Measurements from ENCODE around the gene CCNJL.

Gene CCNJL, protein sequence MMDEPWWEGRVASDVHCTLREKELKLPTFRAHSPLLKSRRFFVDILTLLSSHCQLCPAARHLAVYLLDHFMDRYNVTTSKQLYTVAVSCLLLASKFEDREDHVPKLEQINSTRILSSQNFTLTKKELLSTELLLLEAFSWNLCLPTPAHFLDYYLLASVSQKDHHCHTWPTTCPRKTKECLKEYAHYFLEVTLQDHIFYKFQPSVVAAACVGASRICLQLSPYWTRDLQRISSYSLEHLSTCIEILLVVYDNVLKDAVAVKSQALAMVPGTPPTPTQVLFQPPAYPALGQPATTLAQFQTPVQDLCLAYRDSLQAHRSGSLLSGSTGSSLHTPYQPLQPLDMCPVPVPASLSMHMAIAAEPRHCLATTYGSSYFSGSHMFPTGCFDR

DNA sequence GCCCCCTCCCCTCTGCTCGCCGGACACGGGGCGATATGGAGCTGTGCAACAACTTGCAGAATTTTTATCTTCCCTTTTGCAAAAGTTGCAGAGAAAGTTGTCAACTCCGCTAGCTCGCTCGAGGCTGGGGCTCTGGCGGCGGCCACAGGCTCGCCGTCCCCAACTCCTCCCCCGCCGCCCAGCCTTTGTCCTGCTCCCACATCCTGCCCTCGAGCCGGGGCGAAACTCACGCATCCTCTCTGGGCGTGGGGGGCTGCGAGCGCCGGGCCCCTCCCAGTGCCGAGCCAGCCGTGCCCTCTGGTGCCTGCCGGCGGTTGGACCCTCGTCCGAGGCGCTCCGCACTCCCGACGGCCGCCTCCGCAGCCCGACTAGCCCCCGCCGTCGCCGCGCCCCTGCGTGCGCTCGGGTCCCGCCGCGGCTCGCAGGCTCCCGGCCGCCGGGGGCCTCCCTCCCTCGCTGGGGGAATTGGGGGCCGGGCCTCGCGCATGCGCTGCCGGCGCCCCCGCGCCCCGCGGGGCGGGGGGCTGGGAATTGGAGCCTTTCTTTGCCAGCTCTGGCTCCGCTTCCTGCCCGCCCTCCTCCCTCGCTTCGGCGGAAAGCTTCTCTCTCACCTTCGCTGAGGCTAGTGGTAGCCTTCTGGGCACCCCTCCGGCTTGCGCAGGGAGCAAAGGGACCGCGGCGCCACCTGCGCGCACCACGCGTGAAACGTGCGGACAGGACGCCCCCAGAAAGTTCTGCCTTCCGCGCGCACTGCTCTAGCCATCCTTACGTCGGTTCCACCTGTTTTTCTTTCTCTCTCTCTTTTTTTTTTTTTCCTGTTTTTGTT, at the start of gene CCNJL:
CCNJL (minus strand) TSS at position 431 of the 826 bp plus-strand sequence. CDS start 641 bp downstream, outside the sequence.
- H3K4me3 Mint-ChIP-seq, result peak within 1 kb of the TSS; percentile 71
- intact Hi-C loops (cut with micrococcal nuclease), result no loop called here
- peaks cover 72% of the 10 kb centered on the region for H3K27me3 Mint-ChIP-seq
- peak within 1 kb of the TSS; percentile 26 for H3K27ac Mint-ChIP-seq
- no peaks in the 10 kb centered on the region for H3K9me3 Mint-ChIP-seq
- peaks cover 30% of the 10 kb centered on the region for H3K4me1 Mint-ChIP-seq (ENCODE audit: low read depth)
- no peaks in the 10 kb centered on the region for H3K36me3 Mint-ChIP-seq (ENCODE audit: low read depth)

- Mint-ChIP-seq H3K36me3 (ENCODE audit: low read depth) (no peaks in the 10 kb centered on the region), H3K9me3 (no peaks in the 10 kb centered on the region), H3K27ac (no peak overlapping the region), H3K4me1 (ENCODE audit: low read depth) (peaks cover 5% of the 10 kb centered on the region), H3K27me3 (peaks cover 2% of the 10 kb centered on the region), H3K4me3 (no peak overlapping the region)
- intact Hi-C loops (cut with micrococcal nuclease), result no loop called here
These were observed 49.4 kb upstream of the CCNJL start for GRCh38 chr5:160361624-160362228.

DNA sequence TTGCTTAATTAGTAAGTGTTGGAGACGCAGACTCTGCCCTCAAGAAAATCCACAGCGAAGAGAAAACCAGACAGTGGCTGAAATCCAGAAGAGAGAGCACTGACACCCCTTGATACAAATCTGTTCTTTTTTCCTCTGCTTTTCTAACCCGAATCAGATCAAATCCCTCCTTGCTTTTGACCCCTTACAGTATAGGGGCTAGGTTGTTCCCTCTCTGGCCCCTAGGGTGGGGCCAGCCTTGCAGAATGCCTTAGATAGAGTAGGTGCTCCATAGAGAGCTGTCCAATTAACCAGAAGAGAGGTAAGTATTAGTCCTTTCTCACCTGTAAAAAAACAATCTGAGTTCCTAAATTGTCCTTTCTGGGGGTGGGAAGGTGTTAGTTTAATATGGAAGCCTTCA, 47.9 kb upstream of the CCNJL start:
- Mint-ChIP-seq H3K4me1 (ENCODE audit: low read depth) (peaks cover 5% of the 10 kb centered on the region), H3K4me3 (no peak overlapping the region), H3K9me3 (no peaks in the 10 kb centered on the region), H3K27me3 (peaks cover 2% of the 10 kb centered on the region), H3K27ac (no peak overlapping the region), H3K36me3 (ENCODE audit: low read depth) (no peaks in the 10 kb centered on the region)
- intact Hi-C loops (cut with micrococcal nuclease), result no loop called here

- Mint-ChIP-seq H3K27ac (no peak overlapping the region), H3K36me3 (ENCODE audit: low read depth) (no peaks in the 10 kb centered on the region), H3K27me3 (peaks cover 2% of the 10 kb centered on the region), H3K9me3 (no peaks in the 10 kb centered on the region), H3K4me3 (no peak overlapping the region), H3K4me1 (ENCODE audit: low read depth) (peaks cover 5% of the 10 kb centered on the region)
- intact Hi-C loops (cut with micrococcal nuclease), result no loop called here
These were observed 47.5 kb upstream of the CCNJL start for GRCh38 chr5:160359816-160360215.

- Mint-ChIP-seq H3K9me3 (no peaks in the 10 kb centered on the region), H3K4me3 (no peak overlapping the region), H3K27ac (no peak overlapping the region), H3K27me3 (peaks cover 2% of the 10 kb centered on the region), H3K36me3 (ENCODE audit: low read depth) (no peaks in the 10 kb centered on the region), H3K4me1 (ENCODE audit: low read depth) (peaks cover 5% of the 10 kb centered on the region)
- intact Hi-C loops (cut with micrococcal nuclease), result no loop called here
These were observed 46.9 kb upstream of the CCNJL start for GRCh38 chr5:160359242-160359641.

GRCh38 chr5:160357861-160358411, 45.6 kb upstream of the CCNJL start:
- peaks cover 2% of the 10 kb centered on the region for H3K27me3 Mint-ChIP-seq

DNA sequence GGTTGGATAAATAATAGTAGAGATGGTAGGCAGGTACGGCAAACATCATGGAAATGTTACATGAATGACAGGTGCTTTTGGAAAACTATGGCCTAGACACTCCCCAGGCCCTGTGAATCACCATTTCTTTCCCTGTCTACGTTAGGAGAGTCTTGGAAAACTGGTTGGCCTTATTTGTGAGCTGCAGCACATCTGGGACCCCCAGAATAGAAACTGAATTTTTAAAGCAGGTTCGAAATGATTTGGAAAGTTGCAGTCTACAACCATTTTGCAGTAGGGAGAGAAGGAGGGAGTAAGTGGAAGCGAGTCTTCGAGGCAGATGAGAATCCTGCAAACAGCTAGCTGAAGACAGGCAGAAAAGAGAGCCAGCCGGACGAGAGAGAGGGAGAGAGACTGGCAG, 45.0 kb upstream of the CCNJL start:
- intact Hi-C loops (cut with micrococcal nuclease), result no loop called here
- no peaks in the 10 kb centered on the region for H3K36me3 Mint-ChIP-seq (ENCODE audit: low read depth)
- H3K4me3 Mint-ChIP-seq, result no peak overlapping the region
- peaks cover 6% of the 10 kb centered on the region for H3K4me1 Mint-ChIP-seq (ENCODE audit: low read depth)
- no peak overlapping the region for H3K27ac Mint-ChIP-seq
- peaks cover 2% of the 10 kb centered on the region for H3K27me3 Mint-ChIP-seq
- no peaks in the 10 kb centered on the region for H3K9me3 Mint-ChIP-seq

More at GRCh38 chr5:160357861-160358411, 45.6 kb upstream of the CCNJL start:
- Mint-ChIP-seq H3K27ac (no peak overlapping the region), H3K4me1 (ENCODE audit: low read depth) (peaks cover 5% of the 10 kb centered on the region), H3K4me3 (no peak overlapping the region), H3K36me3 (ENCODE audit: low read depth) (no peaks in the 10 kb centered on the region), H3K9me3 (no peaks in the 10 kb centered on the region)
- intact Hi-C loops (cut with micrococcal nuclease), result no loop called here

- H3K9me3 Mint-ChIP-seq, result no peaks in the 10 kb centered on the region
These were observed 44.4 kb upstream of the CCNJL start for GRCh38 chr5:160356550-160357347.

DNA sequence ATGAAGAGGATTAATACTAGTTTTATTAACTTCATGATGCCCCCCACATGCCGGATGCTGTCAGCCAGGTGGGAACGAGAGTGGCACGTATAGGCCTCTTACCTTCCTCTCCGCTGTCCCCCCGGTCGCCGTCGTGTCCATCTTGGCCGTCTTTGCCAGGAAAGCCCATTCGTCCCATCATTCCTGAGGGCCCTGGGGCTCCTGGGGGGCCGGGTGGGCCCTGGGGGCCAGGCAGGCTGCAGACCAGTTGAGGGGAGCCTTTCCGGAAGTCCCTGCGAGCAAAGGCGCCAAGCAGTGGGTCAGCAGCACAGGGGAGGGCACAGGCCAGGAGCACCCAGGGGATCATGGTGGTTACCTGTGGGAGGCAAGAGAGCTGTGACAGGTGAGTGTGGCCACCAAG, 42.3 kb upstream of the CCNJL start:
- Mint-ChIP-seq H3K36me3 (ENCODE audit: low read depth) (no peaks in the 10 kb centered on the region), H3K27ac (no peak overlapping the region), H3K9me3 (no peaks in the 10 kb centered on the region), H3K4me1 (ENCODE audit: low read depth) (peaks cover 4% of the 10 kb centered on the region), H3K27me3 (no peaks in the 10 kb centered on the region), H3K4me3 (no peak overlapping the region)
- intact Hi-C loops (cut with micrococcal nuclease), result no loop called here

More at GRCh38 chr5:160356550-160357347, 44.4 kb upstream of the CCNJL start:
- Mint-ChIP-seq H3K4me1 (ENCODE audit: low read depth) (peaks cover 10% of the 10 kb centered on the region), H3K4me3 (no peak overlapping the region), H3K27ac (no peak overlapping the region), H3K27me3 (peaks cover under 1% of the 10 kb centered on the region), H3K36me3 (ENCODE audit: low read depth) (no peaks in the 10 kb centered on the region)
- intact Hi-C loops (cut with micrococcal nuclease), result no loop called here

GRCh38 chr5:160353379-160353778, 41.0 kb upstream of the CCNJL start:
- Mint-ChIP-seq H3K4me1 (ENCODE audit: low read depth) (peaks cover 4% of the 10 kb centered on the region), H3K27ac (no peak overlapping the region), H3K36me3 (ENCODE audit: low read depth) (no peaks in the 10 kb centered on the region), H3K9me3 (no peaks in the 10 kb centered on the region), H3K4me3 (no peak overlapping the region), H3K27me3 (no peaks in the 10 kb centered on the region)
- intact Hi-C loops (cut with micrococcal nuclease), result no loop called here

- no peak overlapping the region for H3K4me3 Mint-ChIP-seq
- H3K36me3 Mint-ChIP-seq (ENCODE audit: low read depth), result no peaks in the 10 kb centered on the region
- H3K9me3 Mint-ChIP-seq, result no peaks in the 10 kb centered on the region
- H3K4me1 Mint-ChIP-seq (ENCODE audit: low read depth), result peaks cover 4% of the 10 kb centered on the region
- H3K27me3 Mint-ChIP-seq, result no peaks in the 10 kb centered on the region
- intact Hi-C loops (cut with micrococcal nuclease), result no loop called here
- H3K27ac Mint-ChIP-seq, result no peak overlapping the region
These were observed 39.9 kb upstream of the CCNJL start for GRCh38 chr5:160352308-160352707.

DNA sequence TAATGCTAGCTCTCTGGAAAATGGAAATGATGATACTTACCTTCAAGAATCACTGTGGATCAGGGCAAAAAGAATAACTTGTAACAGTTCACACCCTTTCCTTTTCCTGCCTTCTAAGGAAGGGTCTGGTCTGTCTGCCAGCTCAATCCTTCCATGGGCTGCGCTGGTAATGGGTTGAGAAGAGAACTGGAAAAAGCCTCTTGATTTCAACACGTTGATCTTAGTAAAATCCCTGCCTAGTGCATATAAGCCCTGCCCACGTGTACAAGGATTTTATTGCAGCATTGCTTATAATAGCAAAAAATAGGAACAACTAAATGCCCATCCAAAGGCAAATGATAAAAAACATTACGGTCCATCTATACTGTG, 37.6 kb upstream of the CCNJL start:
- no peaks in the 10 kb centered on the region for H3K27me3 Mint-ChIP-seq
- H3K36me3 Mint-ChIP-seq (ENCODE audit: low read depth), result no peaks in the 10 kb centered on the region
- H3K4me3 Mint-ChIP-seq, result no peak overlapping the region
- peaks cover 4% of the 10 kb centered on the region for H3K4me1 Mint-ChIP-seq (ENCODE audit: low read depth)
- no peaks in the 10 kb centered on the region for H3K9me3 Mint-ChIP-seq
- H3K27ac Mint-ChIP-seq, result no peak overlapping the region
- intact Hi-C loops (cut with micrococcal nuclease), result loop anchor here (5.0 kb wide), 1 partner anchor 328 kb away; no protein-coding TSS in a partner anchor

GRCh38 chr5:160349249-160349934, 37.0 kb upstream of the CCNJL start:
- H3K36me3 Mint-ChIP-seq (ENCODE audit: low read depth), result no peaks in the 10 kb centered on the region

More at GRCh38 chr5:160349249-160349934, 37.0 kb upstream of the CCNJL start:
- H3K9me3 Mint-ChIP-seq, result no peaks in the 10 kb centered on the region
- no peaks in the 10 kb centered on the region for H3K27me3 Mint-ChIP-seq
- intact Hi-C loops (cut with micrococcal nuclease), result loop anchor here (5.0 kb wide), 1 partner anchor 327 kb away; no protein-coding TSS in a partner anchor
- H3K4me1 Mint-ChIP-seq (ENCODE audit: low read depth), result peaks cover 4% of the 10 kb centered on the region
- no peak overlapping the region for H3K27ac Mint-ChIP-seq
- no peak overlapping the region for H3K4me3 Mint-ChIP-seq
